ENCODE measurements around the gene ADSS1.

DNA sequence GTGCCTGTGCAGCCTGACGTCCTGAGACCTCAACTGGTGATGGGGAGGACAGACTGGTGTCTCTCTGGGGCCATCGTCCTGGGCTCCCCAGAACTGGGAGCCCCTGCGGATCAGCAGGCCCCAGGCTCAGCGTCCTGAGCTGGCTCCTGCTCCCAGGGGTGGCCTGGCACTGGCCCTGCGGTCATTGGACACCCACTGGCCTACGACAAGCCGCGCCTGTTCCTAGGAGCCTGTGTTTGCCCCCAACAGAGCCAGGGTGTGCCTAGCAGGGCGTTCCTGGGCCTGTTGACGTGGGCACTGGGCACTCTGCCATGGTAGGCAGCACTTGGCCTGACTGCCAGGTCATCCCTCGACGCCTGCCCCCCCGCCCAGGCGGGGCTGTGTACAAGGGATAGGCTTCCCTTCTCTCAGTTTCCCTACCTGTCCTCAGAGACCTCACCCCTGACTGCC, 8.4 kb downstream of the ADSS1 start:
- TF ChIP-seq GATA2 (IDR thresholded peaks at IDR 0.05; ENCODE audit: low read depth, low read length) (no peak), GATA3 (IDR thresholded peaks at IDR 0.05; ENCODE audit: low read depth, low read length) (no peak)

Measured in SH-SY5Y (cell line).